ENCODE results near the gene ARMCX5.

ARMCX5 gene

DNA sequence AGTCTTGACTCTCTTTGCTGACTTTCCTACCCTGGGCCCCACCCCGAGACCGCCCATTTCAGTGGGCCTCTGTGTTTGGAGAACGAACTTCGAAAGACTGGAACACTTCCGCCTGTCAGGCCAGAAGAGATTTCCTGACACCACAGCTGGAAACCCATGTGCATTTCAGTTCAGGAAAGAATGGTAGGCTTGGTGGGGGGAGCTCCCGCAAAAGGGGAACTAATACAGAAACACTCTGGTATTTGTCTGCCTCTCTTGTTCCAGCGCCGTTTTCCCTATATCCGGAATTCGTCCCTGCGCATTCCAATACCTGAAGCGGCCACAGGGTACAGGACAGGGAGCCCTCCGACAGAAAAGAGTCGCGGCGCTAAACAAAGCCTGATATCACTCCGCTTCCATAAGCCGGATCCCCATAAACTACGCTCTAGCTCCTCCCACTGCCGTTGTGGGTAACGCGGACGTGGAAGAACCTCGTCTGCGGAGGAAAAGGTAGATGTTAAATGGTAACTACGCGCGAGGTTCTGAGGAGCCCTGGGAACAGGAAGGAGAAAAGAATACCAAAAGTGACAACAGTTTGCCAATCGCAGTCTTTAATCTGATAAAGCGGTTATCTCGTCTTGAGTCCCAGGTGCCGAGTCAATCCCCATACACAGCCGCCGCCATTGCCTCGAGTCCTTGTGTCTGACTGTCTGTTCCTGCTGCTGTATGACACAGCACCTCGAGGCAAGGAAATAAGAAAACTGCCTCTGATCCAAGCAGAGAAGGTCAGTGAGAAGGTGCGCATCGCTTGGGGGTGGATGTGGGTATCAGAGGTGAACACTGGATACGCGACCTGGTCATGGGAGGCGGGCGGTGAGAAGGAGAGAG is at the start of gene ARMCX5:
Gene ARMCX5, plus strand, starts transcription at position 432 of the 867 bp plus-strand sequence. CDS start 2,627 bp downstream, outside the sequence.
- DNase-seq, result peak in 12 of 14 donors; percentile 22 to 70 (median 54)

DNA sequence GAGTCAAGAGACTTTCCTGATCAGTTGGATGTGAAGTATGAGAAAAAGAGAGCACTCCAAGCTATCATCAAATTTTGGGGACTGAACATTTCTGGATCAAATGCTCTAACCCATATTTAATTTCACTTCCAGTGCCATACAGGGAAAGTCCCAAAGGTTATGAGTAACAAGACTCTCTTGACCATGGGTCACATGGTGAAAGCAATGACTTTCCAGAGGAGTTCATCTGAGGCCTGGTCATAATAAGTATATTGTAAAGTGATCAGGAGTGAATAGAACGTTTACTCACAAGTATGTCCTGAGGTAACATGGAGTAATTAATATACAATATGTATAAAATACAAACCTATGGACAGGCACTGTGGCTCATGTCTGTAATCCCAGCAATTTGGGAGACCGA is 40.7 kb upstream of the ARMCX5 start:
- DNase-seq, result no peak

DNA sequence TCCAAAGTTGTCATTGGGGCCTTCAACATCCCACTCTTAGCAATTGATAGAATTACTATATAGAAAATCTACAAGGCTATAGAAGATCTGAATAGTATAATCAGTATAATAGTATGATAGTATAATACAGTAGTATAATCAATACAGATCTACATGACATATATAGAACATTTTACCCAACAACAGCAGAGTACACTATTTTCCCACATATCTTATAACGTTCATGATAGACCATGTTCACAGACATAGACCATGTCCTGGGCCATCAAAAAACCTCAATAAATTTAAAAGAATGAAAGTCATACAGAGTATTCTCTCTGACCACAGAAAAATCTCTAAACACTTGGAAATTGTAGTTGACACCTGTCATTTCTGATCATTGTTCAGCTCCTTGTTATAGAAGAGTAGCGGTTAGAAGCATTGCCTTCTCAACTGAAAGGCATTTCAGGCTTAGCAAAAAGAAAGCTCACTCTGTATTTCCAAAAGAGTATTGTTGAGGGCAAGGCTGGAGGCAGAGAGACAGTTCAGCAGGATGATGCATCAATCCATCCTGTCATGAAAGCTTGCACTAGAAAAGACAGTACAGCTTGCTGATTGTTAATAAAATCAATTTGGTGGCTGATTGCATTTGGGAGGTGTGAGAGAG is 38.8 kb upstream of the ARMCX5 start:
- DNase-seq, result no peak

DNA sequence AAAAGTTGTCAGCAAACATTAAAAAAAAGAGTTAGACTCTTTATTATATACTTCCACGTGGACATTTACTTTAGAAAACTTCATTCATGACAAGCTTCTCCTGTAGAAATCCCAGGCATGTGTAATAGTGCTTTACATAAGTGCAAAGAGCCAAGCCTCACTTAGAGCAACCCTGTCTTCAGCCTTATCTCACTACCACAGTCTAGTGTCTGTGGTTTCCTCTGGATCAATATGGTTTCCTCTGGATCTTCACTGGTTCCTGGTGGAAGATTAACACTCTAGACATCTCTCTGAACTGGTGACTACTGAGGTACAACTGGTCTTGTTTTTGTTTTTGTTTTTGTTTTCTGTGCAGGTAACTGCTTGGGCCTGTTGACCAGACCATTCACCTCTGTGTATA is 18.4 kb upstream of the ARMCX5 start:
- DNase-seq, result no peak

DNA sequence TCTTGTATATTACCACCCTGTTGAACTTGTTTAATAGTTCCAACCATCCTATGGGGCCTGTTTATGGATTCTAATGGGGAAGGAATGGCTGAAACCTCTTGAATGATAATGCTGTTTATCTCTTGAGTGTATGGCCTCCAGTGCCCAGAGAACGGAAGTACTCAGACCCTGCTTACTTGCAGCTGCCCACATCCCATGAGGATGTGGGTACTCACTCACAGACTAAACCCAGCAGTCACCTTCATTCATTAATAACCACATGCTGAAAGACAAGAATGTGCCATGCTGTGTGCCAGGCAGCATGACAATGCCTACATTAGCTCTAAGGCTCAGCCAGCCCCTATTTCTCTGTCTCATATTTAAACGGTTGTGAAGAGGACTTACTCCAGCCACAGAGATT is 5.9 kb upstream of the ARMCX5 start:
- no peak for DNase-seq

DNA sequence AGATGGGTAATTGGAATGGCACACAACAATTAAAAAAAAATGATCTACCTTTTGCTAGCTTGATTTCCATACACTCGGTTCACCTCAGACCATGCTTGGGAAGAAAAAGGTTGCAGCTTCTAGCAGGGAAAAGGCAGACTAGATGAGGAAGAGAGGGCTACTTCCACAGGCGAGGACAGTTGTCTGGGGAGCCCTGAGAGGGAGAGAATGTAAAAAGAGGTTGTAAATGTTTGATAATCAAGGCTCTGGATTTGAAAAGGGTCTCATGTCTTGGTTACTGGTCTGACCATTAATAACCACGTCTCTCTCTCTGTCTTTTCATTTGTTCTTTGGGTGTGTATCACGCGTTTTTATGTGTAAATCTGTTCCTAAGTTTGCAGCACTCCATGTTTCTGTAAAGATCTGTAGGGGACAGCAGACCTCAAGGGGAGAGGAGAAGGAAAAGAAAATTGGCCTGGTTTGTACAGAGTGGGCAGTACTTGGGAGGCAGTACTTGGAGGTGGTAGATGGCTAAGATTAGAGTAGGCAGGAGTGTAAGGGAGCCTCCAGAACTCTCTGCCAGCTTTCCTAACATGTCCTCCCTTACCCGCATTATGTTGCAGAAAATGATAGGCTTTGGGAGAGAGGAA is 750 bp downstream of the ARMCX5 start:
- DNase-seq, result peak in 1 of 14 donors; percentile 37

DNA sequence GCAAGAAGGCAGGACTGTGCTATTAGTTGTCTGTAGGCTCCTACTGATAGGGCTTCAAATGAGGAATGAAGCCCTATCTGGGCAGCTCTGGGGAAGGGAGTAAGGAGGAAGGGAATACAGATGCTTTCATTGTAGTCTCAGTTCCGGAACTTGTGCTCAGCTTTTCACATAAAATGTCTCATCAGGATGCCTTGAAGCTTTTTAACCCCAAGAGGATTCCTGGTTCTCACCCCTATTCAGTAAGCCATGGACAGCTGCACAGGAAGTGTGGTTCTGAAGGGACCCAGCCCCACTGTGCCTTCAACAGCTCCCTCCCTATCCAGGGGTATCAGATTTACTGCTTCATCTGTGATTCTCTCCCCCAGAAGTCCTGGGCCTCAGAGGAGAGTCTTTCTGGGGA is 5.0 kb downstream of the ARMCX5 start:
- DNase-seq, result no peak

DNA sequence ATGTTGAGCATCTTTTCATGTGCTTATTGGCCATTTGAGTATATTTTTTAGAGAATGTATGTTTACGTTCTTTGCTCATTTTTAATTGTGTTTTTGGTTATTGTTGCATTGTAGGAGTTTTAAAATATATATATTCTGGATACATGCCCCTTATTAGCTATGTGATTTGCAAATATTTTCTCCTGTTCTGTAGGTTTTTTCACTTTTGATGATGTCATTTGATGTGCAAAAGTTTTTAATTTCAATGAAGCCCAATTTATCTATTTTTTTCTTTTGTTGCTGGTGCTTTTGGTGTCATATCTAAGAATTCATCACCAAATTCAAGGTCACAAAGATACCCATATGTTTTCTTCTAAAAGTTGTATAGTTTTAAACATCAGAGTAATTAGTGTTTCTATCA is 6.8 kb downstream of the ARMCX5 start:
- no peak for DNase-seq

DNA sequence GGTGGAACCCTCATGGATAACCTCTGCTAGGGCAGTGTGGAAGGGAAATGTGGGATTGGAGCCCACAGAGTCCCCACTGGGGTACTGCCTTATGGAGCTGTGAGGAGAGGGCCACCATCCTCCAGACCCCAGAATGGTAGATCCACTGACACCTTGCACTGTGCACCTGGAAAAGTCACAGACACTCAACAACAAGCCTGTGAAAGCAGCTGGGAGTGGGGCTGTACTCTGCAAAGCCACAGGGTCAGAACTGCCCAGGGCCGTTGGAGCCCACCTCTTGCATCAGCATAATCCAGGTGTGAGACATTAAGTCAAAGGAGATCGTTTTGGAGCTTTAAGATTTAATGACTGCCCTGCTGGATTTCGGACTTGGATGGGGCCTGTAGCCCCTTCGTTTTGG is 11.6 kb downstream of the ARMCX5 start:
- no peak for DNase-seq

DNA sequence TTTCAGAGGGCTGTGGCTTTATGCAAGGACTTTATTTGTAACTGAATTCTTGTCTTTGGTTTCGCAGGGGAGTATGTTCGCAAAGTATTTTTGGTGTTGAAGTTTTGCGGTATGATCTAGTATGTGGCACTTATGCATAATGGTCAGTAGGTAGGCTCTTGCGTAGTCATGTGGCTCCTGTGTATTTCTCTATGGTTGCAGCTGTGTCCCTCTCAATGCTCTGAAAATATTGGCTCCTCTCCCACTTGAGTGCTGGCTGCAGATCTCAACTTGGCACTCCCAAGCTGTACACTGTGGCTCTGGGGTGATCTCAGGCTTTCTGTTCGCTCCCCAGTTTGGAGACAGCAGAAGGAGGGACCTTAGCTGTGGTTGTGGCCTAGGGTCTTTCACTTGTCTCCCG is 24.8 kb downstream of the ARMCX5 start:
- DNase-seq, result peak in 1 of 14 donors; percentile 4

DNA sequence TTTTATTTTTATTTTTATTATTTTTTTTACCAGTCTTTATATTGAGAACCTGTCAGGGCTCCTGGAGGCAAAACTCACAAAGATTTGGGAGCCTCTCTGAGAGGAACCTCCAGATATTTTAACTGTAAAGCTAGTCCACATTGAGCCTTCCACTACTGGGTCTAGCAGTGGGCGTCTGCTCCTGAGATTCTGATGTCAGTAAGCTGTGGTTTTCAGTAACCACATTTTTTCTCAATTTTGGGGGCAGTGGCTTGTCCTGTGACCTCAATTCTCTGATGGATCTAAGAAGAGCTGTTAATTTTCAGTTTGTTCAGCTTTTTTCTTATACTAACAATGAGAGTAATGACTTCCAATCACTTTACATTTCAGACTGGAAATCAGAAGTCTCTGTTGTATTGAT is 28.3 kb downstream of the ARMCX5 start:
- no peak for DNase-seq

DNA sequence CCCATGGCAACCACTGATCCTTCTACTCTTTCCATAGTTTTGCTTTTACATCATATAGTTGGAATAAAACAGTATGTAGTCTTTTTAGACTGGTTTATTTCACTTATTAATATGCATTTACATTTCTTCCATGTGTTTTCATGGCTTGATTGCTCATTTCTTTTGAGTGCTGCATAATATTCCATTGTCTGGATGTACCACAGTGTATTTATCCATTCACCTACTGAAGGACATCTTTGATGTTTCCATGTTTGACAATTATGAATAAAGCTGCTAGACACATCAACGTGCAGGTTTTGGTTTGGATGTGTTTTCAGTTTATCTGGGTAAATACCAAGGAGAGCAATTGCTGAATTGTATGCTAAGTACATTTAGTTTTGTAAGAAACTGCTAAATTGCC is 38.2 kb downstream of the ARMCX5 start:
- no peak for DNase-seq

DNA sequence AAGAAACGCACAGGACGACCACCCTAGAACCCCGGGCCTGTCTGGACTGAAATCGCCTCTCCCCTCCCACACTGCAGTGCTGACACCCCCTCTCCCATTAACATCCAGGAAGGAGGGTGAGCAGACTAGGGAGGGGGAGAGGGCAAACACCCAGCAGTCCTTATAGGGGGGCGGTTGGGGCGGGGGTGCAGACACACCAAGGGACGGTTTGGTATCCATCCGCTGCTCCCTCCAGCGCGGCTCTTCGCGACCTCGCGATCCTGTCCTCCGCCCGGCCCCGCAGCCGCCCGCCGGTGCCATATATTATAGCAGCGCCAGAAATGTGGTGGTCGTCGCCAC is 51.6 kb downstream of the ARMCX5 start:
- DNase-seq, result peak in 2 of 14 donors; percentile 19 to 54

DNA sequence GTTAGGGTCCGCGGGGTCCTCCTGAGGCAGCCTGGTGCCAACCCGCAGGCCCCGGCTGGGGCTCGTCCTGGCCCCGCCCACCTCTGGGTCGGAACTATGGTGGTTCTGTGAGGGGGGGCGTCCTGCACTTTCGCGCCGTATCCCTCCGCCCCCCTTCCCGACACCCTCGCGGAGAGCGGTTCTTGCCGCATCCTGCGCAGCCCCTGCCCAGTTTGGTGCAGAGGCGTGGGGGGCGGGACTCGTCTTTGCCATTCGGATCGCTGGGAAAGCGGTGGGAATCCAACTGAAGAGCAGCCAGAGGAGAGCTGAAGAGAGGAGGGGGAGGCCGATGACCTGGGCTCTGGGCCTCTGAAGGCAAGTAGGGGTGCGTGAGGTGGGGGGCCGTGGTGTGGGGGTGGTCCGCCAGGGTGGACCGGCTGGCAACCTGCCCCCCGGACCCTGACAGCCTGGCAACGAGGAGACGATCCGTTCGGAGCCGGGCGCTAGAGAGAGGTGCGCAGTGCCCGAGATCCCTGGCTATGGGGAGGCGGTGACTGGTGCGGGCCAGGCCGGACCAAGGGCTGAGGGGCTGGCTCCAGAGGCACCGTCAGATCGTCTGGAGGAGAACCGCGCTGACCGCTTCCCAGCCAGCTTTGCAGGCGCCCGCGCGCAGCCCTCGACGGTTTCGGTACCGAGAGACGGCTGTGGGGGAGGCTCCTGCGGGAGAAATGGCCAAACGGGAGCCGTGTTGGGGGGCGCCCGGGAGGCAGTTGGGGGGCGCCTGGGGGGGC is 52.1 kb downstream of the ARMCX5 start, which contains the start of gene GPRASP1:
Gene GPRASP1, plus strand, starts transcription at position 242 of the 770 bp plus-strand sequence. CDS start 2,431 bp downstream, outside the sequence.
- peak in 13 of 14 donors; percentile 2 to 72 (median 40) for DNase-seq

DNA sequence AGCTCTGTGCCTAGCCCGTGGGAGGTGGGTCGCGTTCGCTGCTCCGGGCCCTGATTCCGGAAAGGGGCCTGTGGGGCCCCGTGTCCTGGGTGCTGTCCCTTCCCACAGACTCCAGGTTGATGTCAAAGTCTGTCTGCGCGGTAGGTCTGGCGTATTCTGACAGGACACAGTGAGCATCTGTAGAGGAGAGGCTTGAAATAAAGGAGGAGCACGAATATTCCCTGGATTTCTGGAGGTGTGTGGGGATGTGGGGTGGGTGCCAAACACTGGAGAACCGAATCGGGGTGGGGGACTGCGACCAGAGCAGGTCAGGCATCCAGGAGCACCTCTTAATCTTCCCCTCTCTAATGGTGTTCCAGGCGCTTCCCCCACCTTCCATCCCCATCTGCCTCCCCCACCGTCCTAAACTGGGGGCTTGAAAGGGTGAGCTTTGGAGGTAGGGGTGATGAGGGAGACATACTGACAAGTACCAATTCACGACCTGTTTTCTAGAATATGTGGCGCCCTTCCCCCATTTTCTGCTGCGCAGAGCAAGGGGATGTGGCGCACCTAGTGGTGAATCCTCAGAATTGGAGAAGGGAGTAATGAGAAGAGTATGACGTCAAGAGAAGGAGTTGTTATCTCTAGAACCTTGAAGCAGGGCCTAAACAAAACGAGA is 52.8 kb downstream of the ARMCX5 start:
- DNase-seq, result peak in 11 of 14 donors; percentile 4 to 75 (median 23)

Measured in C1 segment of cervical spinal cord (tissue), 14 donors.